HG02588 (cell line): ENCODE results near the gene NUP214.

Source experiments
- ATAC-seq: cut with Tn5 transposase; IDR thresholded peaks from one replicate; pipeline ENCODE4 v1.9.1; 2021; ENCODE audit warnings: mild to moderate bottlenecking, moderate library complexity; ENCODE audit not compliant: unreplicated experiment

Gene NUP214

DNA sequence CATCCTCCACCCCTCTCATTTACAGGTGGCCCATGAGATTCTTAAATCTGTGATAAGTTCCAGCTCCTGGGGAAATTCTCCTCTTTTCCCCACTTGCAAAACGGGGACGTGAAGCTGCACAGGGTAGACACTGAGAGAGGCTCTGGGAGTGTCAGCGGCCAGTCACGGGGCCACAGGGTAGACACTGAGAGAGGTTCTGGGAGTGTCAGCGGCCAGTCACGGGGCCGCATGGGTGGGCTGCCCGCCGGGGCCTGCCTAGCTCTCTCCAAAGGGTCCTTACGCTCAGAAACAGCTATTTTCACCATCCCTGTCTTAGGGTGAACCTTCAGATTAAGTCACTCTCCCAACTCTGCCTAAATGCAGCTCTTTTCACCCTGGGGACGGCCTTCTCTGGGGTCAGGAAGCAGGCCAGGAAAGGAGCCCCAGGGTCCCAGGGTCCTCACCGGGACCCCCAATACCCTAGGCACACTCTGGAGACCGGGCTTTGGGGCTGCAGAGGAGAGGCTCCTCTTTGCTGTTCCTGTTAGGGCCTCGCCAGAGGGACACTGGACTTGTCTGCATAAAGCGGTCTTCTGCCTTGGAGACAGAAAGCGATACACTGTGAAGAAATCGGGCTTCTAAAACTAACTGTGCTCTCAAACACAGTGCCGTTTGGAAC is 149.4 kb downstream of the NUP214 start:
- ATAC-seq: no peak

DNA sequence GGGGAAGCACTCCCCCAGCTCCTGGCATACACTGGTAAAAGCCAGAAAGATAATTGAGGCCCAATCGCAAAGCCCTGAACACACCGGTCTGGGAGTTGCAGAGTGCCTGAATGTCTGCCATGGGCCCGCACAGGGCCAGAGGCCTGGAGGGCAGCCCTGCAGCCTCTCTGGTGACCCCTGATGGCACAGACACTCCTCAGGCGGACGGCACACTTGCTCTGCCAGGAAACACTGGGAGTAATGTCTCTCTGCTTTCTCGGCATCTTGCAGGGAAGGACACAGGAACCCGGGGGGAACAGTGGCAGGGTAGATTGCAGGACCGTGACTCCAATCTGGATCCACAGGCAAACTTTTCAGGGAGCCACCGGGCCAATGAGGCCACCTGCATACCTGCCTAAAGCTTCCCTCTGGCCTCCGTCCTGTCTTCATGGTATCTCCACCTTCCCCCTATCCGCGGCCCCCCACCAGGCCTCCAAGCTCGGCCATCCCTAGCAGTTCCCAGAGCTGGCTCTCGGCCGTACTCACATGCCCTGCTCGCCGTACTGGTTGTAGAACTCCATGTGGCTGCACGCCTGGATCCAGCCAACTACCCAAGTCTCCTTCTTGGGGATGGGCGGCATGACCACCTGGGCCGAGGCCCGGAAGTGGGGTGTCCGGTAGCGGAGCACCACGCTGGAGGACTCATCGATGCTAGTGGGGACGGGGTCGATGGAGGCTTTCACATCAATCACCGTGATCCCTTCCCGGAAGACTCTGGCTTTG is 150.1 kb downstream of the NUP214 start:
- no peak for ATAC-seq

DNA sequence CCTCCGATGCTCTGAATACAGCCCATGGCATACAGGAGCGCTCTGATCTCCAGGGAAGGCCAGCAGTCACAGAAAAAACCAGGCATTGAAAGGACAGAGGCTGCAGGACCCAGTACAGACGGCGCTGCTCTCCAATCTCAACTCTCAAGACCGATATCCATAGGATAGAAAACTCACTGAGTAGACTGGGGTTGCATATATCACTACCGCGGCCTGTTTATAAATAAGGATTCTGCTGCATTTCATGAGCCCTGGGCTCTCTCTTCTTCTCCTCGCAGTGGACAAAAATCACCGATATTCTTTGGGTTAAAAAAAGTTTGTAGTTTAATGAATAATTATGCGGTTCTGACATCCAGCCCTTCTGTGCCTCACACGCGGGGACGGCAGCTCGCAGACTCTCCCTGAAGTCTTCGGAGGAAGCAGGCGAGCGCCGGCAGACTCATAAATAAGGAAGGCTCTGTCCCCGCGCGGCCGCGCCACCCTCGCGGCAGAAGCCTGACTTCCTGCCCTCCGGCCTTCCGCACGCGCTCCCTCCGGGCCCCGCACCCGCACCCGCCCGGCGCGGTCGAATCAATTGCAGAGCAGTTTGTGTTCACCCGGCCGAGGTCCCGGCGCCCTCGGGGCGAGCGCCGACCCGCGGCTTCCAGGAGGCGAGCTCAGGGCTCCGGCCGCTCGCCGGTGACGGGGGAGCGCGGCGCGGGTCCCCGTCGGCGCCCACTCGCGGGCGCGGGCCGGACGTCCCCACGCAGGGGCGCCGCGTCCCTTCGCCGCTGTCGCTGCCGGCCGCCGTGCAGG is 150.9 kb downstream of the NUP214 start, which contains the start of gene FAM78A:
TSS of gene FAM78A (minus strand) at position 417 of the 795 bp plus-strand sequence. CDS start at position 86, 331 bp downstream.
- no peak for ATAC-seq

DNA sequence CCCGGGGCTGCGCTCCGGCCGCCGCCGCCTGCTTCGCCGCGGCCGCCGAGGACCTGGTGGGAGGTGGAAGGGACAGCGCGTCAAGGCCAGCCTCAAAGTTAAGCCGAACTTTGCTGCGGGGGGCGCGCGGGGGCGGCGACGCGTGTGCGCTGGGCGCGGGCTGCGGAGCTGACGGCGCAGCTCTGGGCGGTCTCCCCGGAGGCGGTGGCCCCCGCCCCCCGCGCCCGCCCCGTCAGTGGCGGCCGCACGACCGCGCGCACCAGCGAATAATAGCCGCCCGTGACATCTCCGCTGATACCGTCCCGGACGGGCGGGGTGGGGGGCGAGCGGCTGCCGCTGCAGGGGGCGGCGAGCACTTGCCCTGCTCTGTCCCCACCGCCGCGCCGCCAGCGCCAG is 151.5 kb downstream of the NUP214 start:
- peak; percentile 11 for ATAC-seq

DNA sequence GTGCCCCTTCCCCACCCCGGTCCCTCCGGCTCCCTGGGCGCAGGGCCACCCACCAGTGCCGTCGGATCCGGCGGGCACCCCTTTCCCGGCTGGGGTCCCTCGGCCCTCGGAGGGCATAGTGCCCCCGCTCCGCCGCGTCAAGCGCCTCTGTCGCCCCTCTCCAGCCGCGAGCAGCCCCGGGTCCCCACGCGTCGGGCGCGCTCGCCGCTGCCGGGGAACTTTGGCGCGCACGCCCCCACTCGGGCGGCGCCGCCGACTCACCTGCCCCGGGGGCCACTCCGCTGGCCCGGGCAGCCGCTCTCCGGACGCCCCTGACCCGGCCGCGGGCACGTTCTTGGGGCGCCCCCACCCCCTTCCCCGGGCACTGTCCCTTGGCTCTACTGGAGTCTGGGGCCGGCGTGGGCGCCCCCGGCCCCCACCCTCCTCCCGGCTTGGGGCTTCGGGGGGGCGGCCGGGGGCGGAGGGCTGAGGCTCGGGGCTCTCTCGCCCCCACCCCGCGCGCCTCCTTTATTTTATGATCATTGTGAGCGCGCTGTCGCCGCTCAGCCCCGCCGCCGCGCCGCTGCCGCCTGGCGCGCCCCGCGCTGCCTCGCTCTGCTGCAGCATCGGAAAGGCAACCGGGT is 152.0 kb downstream of the NUP214 start:
- ATAC-seq: peak; percentile 22

DNA sequence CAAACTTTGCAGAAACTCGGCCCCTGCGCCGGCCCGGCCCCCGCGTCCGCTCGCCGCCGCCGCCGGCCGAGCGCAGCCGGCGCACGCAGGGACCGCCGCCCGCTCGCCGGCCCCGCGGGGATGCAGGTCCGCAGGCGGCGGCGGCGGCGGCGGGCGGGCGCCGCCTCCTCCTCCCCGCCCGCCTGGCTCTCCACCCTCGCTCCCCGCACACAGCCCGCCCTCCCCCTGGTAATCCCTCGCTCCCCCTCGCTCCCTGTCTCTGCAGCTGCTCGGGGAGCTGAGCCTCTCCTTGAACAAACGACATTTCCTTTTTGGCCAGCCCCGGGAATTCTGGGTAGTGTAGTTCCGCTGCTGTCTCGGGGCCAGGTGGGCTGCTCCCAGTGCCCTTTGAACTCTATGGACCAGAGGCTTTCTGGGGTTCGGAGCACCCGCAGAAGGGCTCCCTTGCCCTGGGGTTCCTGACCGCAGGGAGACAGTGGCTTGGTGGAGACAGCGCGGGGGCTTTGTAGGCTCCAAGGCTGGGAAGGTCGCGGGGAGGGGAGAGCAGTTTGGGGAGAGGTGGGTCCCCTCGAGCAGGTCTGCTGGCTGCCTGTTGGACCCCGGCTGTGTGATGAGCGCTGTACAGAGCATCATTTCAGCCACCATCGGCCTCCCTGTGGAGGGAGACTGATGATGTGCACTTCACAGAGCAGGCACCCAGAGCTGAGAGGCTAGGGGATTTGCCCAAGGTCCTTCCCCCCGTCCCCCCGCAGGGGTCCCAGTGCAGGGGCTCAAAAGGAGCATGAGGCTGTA is 152.7 kb downstream of the NUP214 start:
- ATAC-seq: peak; percentile 27

DNA sequence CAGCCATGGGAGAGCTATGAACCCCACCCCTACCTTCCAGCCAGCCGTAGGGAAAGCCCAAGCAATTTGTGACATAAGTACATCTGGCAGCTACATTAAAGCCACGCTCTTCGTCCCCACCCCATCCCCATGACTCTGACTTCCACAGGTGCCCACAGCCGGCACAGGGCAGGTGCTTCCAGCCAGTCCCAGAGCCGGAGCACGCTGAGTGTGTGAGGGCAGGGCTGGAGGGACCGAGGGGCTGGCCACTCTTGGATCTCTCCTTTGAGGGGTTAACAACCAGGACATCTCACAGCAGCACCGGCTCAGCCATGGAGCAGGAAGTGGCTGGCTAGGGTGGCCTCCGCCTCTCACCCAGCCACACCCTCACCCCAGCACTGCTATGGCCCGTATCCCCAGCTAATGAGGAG is 153.3 kb downstream of the NUP214 start:
- no peak for ATAC-seq

DNA sequence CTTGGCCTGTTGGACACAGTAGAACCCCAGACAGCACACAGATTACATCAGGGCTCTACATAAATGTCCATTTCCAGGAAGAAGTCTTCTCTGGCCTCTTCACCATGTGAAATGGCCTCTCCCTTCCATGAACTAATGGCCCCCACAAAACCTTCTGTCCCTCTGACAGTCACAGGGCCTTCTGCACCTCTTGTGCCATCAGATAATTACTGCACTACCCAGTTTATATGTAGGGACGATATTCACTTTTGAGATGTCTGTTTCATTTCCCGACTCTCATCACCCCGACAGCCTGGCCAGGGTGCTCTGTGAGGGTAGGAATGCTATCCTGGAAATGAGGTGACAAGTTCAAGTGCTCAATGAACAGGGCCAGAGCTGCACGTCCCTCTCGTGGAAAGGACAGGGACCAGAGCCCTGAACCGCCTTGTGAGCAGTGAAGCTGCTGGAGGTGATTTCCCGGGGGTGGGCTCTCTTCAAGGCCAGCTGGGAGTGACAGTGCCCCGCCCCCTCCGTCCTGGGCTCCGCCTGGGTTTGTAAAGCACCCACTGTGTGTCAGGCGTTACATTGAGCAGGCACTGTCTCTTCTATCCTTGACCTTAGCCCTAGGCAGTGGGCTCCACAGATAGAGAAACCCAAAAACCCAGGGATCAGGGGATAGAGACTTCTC is 153.9 kb downstream of the NUP214 start:
- ATAC-seq: no peak

DNA sequence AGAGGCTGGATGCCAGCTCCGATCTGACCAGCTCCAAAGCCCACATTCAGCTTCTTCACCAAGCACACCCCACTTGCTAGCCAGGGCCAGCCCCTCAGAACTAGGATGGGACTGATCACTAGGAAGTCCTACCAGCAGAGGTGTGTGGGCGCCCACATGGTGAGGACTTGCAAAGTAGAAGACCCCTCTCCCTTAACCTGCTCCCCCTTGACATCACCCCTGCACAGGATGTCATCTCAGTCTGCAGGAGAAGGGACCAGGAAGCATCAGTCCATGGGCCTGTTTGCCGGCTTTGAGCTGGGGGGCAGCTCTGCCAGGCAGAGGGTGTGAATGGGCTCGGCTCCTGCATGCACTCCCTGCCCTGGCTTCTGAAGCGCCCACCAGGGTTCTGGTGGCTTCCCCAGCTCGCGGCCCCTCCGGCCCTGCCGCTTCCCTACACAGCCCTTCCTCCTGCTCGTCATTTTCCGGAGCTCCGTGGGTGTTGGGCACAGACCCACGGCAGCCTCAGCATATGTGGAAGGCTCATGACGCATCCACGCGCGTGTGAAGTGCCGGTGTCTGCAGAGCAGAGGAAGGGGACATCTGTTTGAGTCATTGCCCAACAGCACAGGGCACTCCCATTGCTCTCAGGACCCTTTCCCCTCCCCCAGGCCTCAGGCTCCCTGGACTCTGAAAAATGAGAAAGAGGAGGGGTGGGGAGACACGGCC is 154.6 kb downstream of the NUP214 start:
- no peak for ATAC-seq

DNA sequence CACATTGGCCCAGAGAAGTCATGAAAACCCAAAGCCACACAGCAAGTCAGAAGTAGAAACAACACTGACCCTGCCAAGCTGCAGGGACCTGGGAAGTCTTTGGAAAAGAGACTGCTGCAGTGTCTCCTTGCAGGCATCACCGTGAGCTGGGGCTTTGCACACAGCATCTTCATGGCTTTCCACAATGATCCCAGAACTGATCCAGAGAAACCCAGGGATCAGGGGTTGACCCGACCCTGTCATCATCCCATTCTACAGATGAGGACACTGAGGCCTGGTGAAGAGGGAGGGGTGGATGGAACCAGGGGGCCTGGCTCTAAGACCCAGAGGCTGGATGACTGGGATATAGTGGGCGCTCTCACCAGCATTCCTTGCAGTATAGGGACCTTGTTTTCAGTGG is 155.3 kb downstream of the NUP214 start:
- ATAC-seq: no peak

DNA sequence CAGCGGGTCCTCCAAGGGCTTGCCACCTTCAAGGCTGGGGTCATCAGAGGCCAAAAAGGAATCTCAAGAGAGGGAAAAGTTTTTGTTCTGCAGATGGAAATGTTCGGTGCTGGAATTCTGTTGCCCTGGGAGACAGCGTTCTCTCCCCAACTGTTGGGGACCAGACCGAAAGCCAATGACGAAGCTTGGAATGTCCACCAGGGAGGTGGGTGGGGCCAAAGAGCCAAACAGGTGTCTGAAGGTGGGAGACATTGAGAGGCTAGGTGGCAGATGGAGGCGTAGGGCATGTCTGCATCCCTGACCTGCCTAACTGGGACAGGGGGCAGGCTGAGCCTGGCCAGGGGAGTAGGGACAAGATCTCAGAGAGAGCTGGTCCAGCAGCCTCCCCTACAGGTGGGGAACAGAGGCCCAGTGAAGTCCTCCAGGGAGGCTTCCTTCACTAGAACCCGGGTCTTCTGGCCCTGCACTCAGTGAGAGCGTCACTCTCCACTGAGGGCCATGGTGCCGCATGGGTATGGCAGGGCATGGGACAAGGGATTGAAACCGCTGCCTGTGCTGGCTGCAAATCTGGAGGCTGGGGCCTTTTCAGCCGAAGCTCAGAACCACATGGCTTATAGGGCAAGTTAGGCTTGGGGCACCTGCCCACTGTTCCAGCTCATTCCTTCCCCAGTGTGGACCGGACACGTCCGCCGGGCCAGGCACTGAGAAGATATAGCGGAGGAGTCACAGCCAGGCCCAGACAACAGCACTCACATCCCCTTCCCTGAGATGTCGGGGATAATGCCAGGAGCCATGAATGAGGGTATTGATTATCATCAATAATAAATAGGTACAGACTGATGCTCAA is 156.0 kb downstream of the NUP214 start:
- ATAC-seq: no peak

DNA sequence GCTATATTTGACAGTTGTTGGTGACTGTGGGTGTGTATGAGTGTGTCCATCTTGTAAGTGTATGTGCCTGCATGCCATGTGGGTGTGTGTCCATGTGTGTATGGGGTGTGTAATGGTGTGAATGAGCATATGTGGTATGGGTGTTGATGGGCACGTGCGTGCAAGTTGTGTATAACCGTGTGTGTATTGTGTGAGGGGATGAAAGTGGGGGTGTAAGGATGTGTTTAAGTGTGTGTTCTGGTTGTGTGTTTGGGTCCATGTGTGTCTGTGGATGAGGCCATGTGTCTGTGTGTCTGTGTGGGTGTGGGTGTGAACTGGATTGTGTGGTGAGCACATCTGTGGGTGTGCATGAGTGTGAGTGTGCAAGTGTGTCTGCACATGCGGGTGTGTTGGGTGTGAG is 156.8 kb downstream of the NUP214 start:
- no peak for ATAC-seq

DNA sequence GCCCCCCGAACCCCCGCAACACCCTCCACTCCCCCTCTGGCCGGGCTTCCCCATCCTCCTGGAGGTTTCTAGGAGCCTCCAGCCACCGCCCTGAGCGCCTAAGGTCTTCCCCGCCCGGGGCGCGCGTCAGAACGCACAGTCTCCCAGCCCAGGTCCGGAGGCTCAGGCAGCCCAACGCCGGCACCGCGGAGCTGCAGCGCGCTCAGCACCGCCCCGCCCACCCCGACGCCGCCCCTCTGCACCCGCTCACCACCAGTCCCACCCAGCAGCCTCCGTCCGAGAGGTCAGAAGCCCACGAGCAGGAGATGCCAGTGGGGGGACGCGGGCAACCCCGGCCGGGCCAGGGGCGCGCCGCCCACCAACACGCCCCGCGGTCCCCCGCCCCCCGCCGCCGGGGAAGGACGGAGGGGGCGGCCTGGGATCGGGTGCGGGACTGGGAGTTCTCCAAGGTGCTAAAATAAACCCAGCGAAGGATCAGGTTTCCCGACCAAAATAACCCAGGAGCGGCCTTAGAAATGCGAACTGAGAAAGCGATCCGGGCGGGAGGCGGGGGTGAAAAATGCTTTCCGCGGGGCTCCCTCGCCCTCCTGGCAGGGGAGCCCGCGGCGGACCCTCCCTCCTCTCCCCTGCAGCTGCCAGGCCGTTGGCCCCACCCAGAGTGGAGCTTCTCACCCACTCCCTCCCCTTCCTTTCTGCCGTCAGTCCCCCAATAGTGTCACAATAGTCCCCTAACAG is 157.5 kb downstream of the NUP214 start:
- ATAC-seq: no peak
